Loucy (cell line): ENCODE measurements around the gene TAS2R30.

Experiments used
- H2AFZ ChIP-seq: fragments of 200-600 bp; sonication (generic); 2 replicates; pipeline ENCODE4 v1.6.0; 2016; ENCODE audit warnings: antibody characterized with exemption, mild to moderate bottlenecking, low read length, moderate library complexity
- H3F3A ChIP-seq: fragments of 200-600 bp; 2 replicates; pipeline ENCODE4 v1.6.0; 2016; ENCODE audit warnings: antibody characterized with exemption, low read depth, mild to moderate bottlenecking
- H3K27me3 ChIP-seq: fragments of 200-600 bp; sonication (generic); 2 replicates; pipeline ENCODE4 v1.6.1; 2014; ENCODE audit warnings: low read length, mild to moderate bottlenecking; ENCODE audit not compliant: insufficient read depth, poor library complexity, severe bottlenecking
- H3K36me3 ChIP-seq: fragments of 200-600 bp; sonication (generic); 2 replicates; pipeline ENCODE4 v1.6.1; 2016; ENCODE audit warnings: low read length; ENCODE audit not compliant: insufficient read depth
- H3K4me1 ChIP-seq: fragments of 200-600 bp; sonication (generic); 2 replicates; pipeline ENCODE4 v1.5.1; 2014; ENCODE audit warnings: low read length, mild to moderate bottlenecking; ENCODE audit not compliant: insufficient read depth, poor library complexity, severe bottlenecking
- H3K4me2 ChIP-seq: fragments of 200-600 bp; sonication (generic); 2 replicates; pipeline ENCODE4 v1.6.0; 2014; ENCODE audit warnings: antibody characterized with exemption, low read length, low read depth, mild to moderate bottlenecking; ENCODE audit not compliant: poor library complexity, severe bottlenecking
- H3K4me3 ChIP-seq: fragments of 200-600 bp; sonication (generic); 2 replicates; pipeline ENCODE4 v1.5.1; 2014; ENCODE audit warnings: low read length, mild to moderate bottlenecking, mixed read lengths; ENCODE audit not compliant: poor library complexity, severe bottlenecking
- H3K79me2 ChIP-seq: fragments of 200-600 bp; sonication (generic); 2 replicates; pipeline ENCODE4 v1.6.1; 2014; ENCODE audit warnings: low read length; ENCODE audit not compliant: insufficient read depth
- H3K9ac ChIP-seq: fragments of 200-600 bp; sonication (generic); 2 replicates; pipeline ENCODE4 v1.6.0; 2014; ENCODE audit warnings: mild to moderate bottlenecking, low read depth, low read length, moderate library complexity; ENCODE audit not compliant: poor library complexity, severe bottlenecking
- H3K9me2 ChIP-seq: fragments of 200-600 bp; sonication (generic); replicated peaks from 2 replicates; pipeline ENCODE4 v1.6.1; 2016; ENCODE audit warnings: low read depth, low read length, mixed read lengths
- H3K9me3 ChIP-seq: fragments of 200-600 bp; sonication (generic); 2 replicates; pipeline ENCODE4 v1.6.1; 2014; ENCODE audit warnings: mild to moderate bottlenecking, antibody characterized with exemption, low read length, low read depth; ENCODE audit not compliant: insufficient read depth
- H4K20me1 ChIP-seq: fragments of 200-600 bp; sonication (generic); 2 replicates; pipeline ENCODE4 v1.6.0; 2014; ENCODE audit warnings: antibody characterized with exemption, low read length, mild to moderate bottlenecking; ENCODE audit not compliant: insufficient read depth, poor library complexity, severe bottlenecking
- CTCF ChIP-seq: fragments of 200-600 bp; sonication (generic); conservative IDR thresholded peaks from 2 replicates; pipeline ENCODE4 v1.5.1; 2014; ENCODE audit warnings: mild to moderate bottlenecking, antibody characterized with exemption, low read length
- EZH2phosphoT487 ChIP-seq: fragments of 200-600 bp; IDR thresholded peaks from 2 replicates; pipeline ENCODE4 v1.6.1; 2018; ENCODE audit warnings: antibody characterized with exemption, mild to moderate bottlenecking, moderate library complexity, borderline replicate concordance

Gene TAS2R30

DNA sequence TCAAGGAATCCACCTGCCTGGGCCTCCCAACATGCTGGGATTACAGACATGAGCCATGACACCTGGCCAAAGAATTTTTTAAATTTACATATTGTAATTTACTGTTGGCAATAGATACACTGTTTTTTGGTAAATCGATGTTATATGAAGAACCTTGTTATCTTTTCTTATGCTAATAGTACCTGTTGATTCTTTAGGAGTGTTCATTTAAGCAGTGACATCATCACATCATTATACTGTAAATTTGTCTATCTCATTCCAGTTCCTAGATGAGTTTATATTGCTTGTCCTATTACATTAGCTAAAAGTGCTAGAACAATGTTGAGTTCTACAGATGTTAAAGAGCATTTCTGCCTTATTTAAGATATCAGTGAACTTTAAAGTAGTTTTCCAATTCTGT, 13.0 kb upstream of the TAS2R30 start:
- no peak overlapping the region for H2AFZ ChIP-seq
- H3K4me3 ChIP-seq: no peak overlapping the region
- H3K36me3 ChIP-seq: no peaks in the 10 kb centered on the region
- H3K9ac ChIP-seq: no peak overlapping the region
- no peaks in the 10 kb centered on the region for H3K79me2 ChIP-seq
- no peak overlapping the region for H3K4me2 ChIP-seq
- H3K9me2 ChIP-seq: no peaks in the 10 kb centered on the region
- no peaks in the 10 kb centered on the region for H3K27me3 ChIP-seq
- H3K4me1 ChIP-seq: no peaks in the 10 kb centered on the region
- TF ChIP-seq CTCF (no peak), EZH2phosphoT487 (no peak)
- H3F3A ChIP-seq: no peaks in the 10 kb centered on the region
- no peaks in the 10 kb centered on the region for H3K9me3 ChIP-seq
- no peaks in the 10 kb centered on the region for H4K20me1 ChIP-seq

DNA sequence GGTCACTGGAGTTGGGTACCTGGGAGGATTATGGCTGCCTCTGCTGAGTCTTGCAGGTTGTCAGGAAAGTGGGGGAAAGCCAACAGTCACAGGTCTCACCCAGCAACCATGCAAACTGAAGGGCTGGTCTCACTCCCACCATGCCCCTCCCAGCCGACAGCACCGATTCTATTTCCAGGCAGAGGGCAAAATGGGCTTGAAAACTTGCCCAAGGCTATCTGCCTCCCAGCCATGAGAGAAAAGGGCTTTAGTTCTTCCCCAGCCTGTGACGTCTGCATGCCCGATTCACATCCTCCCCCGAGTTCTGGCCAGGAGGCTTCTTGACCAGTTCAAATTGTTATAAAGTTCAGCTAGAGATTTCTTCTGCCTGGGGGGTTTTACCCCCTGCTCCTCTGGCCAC, 9.9 kb upstream of the TAS2R30 start:
- no peaks in the 10 kb centered on the region for H3K4me1 ChIP-seq
- H3K4me2 ChIP-seq: no peak overlapping the region
- H3K27me3 ChIP-seq: no peaks in the 10 kb centered on the region
- H3K36me3 ChIP-seq: no peaks in the 10 kb centered on the region
- no peaks in the 10 kb centered on the region for H4K20me1 ChIP-seq
- peaks cover 6% of the 10 kb centered on the region; the same call in 1 of the 2 replicates for H3K79me2 ChIP-seq
- no peaks in the 10 kb centered on the region for H3K9me2 ChIP-seq
- no peaks in the 10 kb centered on the region for H3F3A ChIP-seq
- no peak overlapping the region for H3K9ac ChIP-seq
- H3K9me3 ChIP-seq: no peaks in the 10 kb centered on the region
- H2AFZ ChIP-seq: no peak overlapping the region
- no peak overlapping the region for H3K4me3 ChIP-seq
- TF ChIP-seq EZH2phosphoT487 (no peak), CTCF (no peak)

DNA sequence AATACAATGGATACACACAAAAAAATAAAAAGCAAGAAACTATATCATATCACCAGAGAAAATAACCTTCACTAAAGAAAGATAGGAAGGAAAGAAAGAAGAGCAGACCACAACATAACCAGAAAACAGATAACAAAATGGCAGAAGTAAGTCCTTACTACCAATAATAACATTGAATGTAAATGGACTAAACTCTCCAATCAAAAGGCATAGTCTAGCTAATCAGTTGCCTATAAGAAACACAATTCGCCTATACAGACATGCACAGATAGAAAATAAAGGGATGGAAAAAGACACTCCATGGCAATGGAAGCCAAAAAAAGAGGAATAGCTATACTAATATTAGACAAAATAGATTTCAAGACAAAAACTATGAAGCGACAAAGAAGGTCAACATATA, 8.9 kb upstream of the TAS2R30 start:
- no peaks in the 10 kb centered on the region for H3K36me3 ChIP-seq
- H3K9ac ChIP-seq: no peak overlapping the region
- H3K79me2 ChIP-seq: peaks cover 6% of the 10 kb centered on the region; the same call in 1 of the 2 replicates
- H4K20me1 ChIP-seq: no peaks in the 10 kb centered on the region
- TF ChIP-seq EZH2phosphoT487 (no peak), CTCF (no peak)
- no peaks in the 10 kb centered on the region for H3K9me2 ChIP-seq
- H3F3A ChIP-seq: no peaks in the 10 kb centered on the region
- no peak overlapping the region for H3K4me2 ChIP-seq
- H3K9me3 ChIP-seq: no peaks in the 10 kb centered on the region
- no peak overlapping the region for H2AFZ ChIP-seq
- no peaks in the 10 kb centered on the region for H3K4me1 ChIP-seq
- no peaks in the 10 kb centered on the region for H3K27me3 ChIP-seq
- no peak overlapping the region for H3K4me3 ChIP-seq
